GM12878 (cell line): ENCODE measurements around the gene RAPGEF1. TPM values are rescaled to one million over a fixed set of nuclear protein-coding genes. Genes with fewer than 3 reads are reported as not detected.

ENCODE experiments used
- ATAC-seq: fragments of 200-7000 bp; cut with Tn5 transposase; 3 replicates; pipeline ENCODE4 v1.9.1; 2020; ENCODE audit warnings: mild to moderate bottlenecking, moderate library complexity
- BruUV-seq: library from RNA; stranded (reverse); fragments of 400-500 nt; replicated peaks from 2 replicates; lab custom pipeline; 2021; lab: Mats Ljungman, UMichigan
- CTCF ChIA-PET: fragments of 300-600 bp; sonication (Branson Sonifier 250); formaldehyde crosslinking; extraction: SDS; loops from one replicate; lab custom pipeline; 2021; ENCODE audit warnings: inconsistent platforms; lab: Yijun Ruan, JAX
- POLR2A ChIA-PET: fragments of 350-600 bp; formaldehyde crosslinking; extraction: SDS; loops from one replicate; lab custom pipeline; 2021; ENCODE audit warnings: inconsistent platforms; lab: Charles Lee
- RAD21 ChIA-PET: fragments of 300-600 bp; sonication (Branson Sonifier 250); formaldehyde crosslinking; loops from one replicate; lab custom pipeline; 2023; ENCODE audit warnings: antibody characterized with exemption; ENCODE audit not compliant: unreplicated experiment; lab: Charles Lee
- SMC1A ChIA-PET: fragments of 300-600 bp; sonication (Branson Sonifier 250); formaldehyde crosslinking; loops from one replicate; lab custom pipeline; 2023; ENCODE audit not compliant: unreplicated experiment, uncharacterized antibody; lab: Charles Lee
- DNase-seq: peaks from one replicate; pipeline ENCODE4 v3.0.0-alpha.2; 2011; ENCODE audit warnings: low read depth, low spot score
- FAIRE-seq: peaks from 3 replicates; lab custom pipeline; 2011; peaks lifted over from hg19 to GRCh38; lab: Jason Lieb, UNC
- H2AFZ ChIP-seq: 2 replicates; pipeline ENCODE4 v1.6.0; 2011; ENCODE audit warnings: low read depth, low read length, control low read depth; ENCODE audit not compliant: control insufficient read depth
- H3K27ac ChIP-seq: 2 replicates; pipeline ENCODE4 v1.5.1; 2011; ENCODE audit warnings: control low read depth; ENCODE audit not compliant: control insufficient read depth, insufficient read depth
- H3K27me3 ChIP-seq, 2 experiments: replicated peaks in 1 of 2; 2 replicates each; pipeline versions ENCODE4 v1.6.0 to v1.6.1; 2011; ENCODE audit warnings: low read length in 1 of 2; ENCODE audit not compliant: control insufficient read depth in 2 of 2, insufficient read depth in 2 of 2
- H3K36me3 ChIP-seq, 2 experiments: 2 replicates each; pipeline ENCODE4 v1.5.1; 2011; ENCODE audit warnings: low read length in 1 of 2; ENCODE audit not compliant: control insufficient read depth in 2 of 2, insufficient read depth in 2 of 2
- H3K4me1 ChIP-seq: 2 replicates; pipeline ENCODE4 v1.6.1; 2011; ENCODE audit warnings: mild to moderate bottlenecking, low read length, moderate library complexity, mixed read lengths; ENCODE audit not compliant: control insufficient read depth, insufficient read depth
- H3K4me2 ChIP-seq: 2 replicates; pipeline ENCODE4 v1.6.0; 2011; ENCODE audit warnings: control low read depth; ENCODE audit not compliant: control insufficient read depth, insufficient read depth
- H3K4me3 ChIP-seq: fragments of 200-600 bp; sonication (generic); 2 replicates; pipeline ENCODE4 v1.5.1; 2016
- H3K79me2 ChIP-seq: 2 replicates; pipeline ENCODE4 v1.6.0; 2011; ENCODE audit warnings: low read length; ENCODE audit not compliant: control insufficient read depth, insufficient read depth
- H3K9ac ChIP-seq: 2 replicates; pipeline ENCODE4 v1.8.0; 2011; ENCODE audit warnings: low read length, control low read depth, mixed read lengths; ENCODE audit not compliant: control insufficient read depth, insufficient read depth
- H3K9me3 ChIP-seq: replicated peaks from 3 replicates; pipeline ENCODE4 v1.5.1; 2011; ENCODE audit warnings: mild to moderate bottlenecking, low read length; ENCODE audit not compliant: control insufficient read depth, insufficient read depth
- H4K20me1 ChIP-seq: 2 replicates; pipeline ENCODE4 v1.6.0; 2011; ENCODE audit not compliant: control insufficient read depth, insufficient read depth
- RUNX3 ChIP-seq: IDR thresholded peaks from 2 replicates; pipeline ENCODE4 v1.6.1; 2012; ENCODE audit warnings: low read length, inconsistent platforms
- STAT3 ChIP-seq: IDR thresholded peaks from 2 replicates; pipeline ENCODE4 v1.6.1; 2011; ENCODE audit warnings: low read depth, low read length, improper control_type of control experiment
- WGBS: methylation state at CpG from one replicate; pipeline ENCODE4 v1.1.6; 2016; ENCODE audit warnings: low lambda C conversion rate; ENCODE audit not compliant: insufficient replicate concordance, insufficient coverage; ENCODE audit errors: missing lambda C conversion rate; 5-methylcytosine and 5-hydroxymethylcytosine counted together
- in situ Hi-C: fragments of 300-500 bp; cut with MboI; formaldehyde crosslinking; loops from 9 replicates; pipeline ENCODE4 v1.14.3; 2018; ENCODE audit warnings: mixed read lengths
- intact Hi-C: fragments of 100-400 bp; cut with micrococcal nuclease; formaldehyde crosslinking; loops from one replicate; pipeline ENCODE4 v1.14.2; 2022; ENCODE audit not compliant: unreplicated experiment
- polyA plus RNA-seq, 11 experiments: library from polyadenylated mRNA; depleted of rRNA in 4 of 11; unstranded in 6 of 11; stranded (reverse) in 5 of 11; fragments of >200 nt; fragmentation: Nextera tagmentation in 4 of 11; fragmentation: Illumina TruSeq in 1 of 11; extraction: Ambion mirVana in 4 of 11; extraction: Trizol in 1 of 11; gene quantifications; 1 replicate in 1 of 11; 2 replicates in 10 of 11; pipeline versions ENCODE4 v1.2.1 to v1.2.3, GENCODE V29; 2011 to 2016; ENCODE audit warnings: inconsistent platforms in 2 of 11, missing spikeins in 2 of 11, low read depth in 1 of 11
- total RNA-seq, 4 experiments: library from RNA; depleted of rRNA in 3 of 4; stranded (reverse); fragments of >200 nt in 3 of 4; fragmentation: Illumina TruSeq in 1 of 4; extraction: Trizol in 1 of 4; gene quantifications; 2 replicates each; pipeline versions ENCODE4 v1.2.1 to v1.2.3, GENCODE V29; 2013 to 2021

The RAPGEF1 gene
- total and polyA plus RNA-seq, 10 of the 15 experiments (the other 5 are each of a cell fraction or from before 2014, with no cell fraction given): 0.42 to 113 (median 45.9) TPM

- Histone ChIP-seq H3K36me3 (peaks cover 18 to 27% of the 10 kb centered on the region in 2 experiments), H3K79me2 (peaks cover 30% of the 10 kb centered on the region), H3K9ac (peak overlapping the region; percentile 7), H3K4me3 (no peak overlapping the region), H3K4me2 (peak overlapping the region; percentile 38; the same call in 1 of the 2 replicates), H4K20me1 (no peaks in the 10 kb centered on the region), H3K27me3 (no peaks in the 10 kb centered on the region), H3K4me1 (peaks cover 37% of the 10 kb centered on the region), H3K27ac (peak overlapping the region; percentile 88), H2AFZ (no peak overlapping the region), H3K9me3 (no peaks in the 10 kb centered on the region; the same call in 2 of the 3 replicates)
- no TSS peak for BruUV-seq
- DNase-seq (no peak), ATAC-seq (peak; percentile 2; the same call in 2 of the 3 replicates), FAIRE-seq (no peak)
- CTCF ChIA-PET: interaction anchor here (0.7 to 2.2 kb wide), 8 partner anchors 12 to 120 kb away, joined by 3 to 14 read pairs (median 6); no protein-coding TSS in a partner anchor
- POLR2A ChIA-PET: interaction anchor here (1.0 to 4.1 kb wide), 5 partner anchors 13 to 99 kb away, joined by 4 to 23 read pairs (median 4); no protein-coding TSS in a partner anchor
- 44% methylated on average over 19 of the region's 19 CpGs for WGBS
- intact Hi-C loops (no loop called here), in situ Hi-C loops (no loop called here)
- 0 out of 2 replicates have a peak, but pooled peaks have one; percentile 20 for TF ChIP-seq RUNX3
- no peak for TF ChIP-seq STAT3
- SMC1A ChIA-PET: interaction anchor here (1.0 to 5.6 kb wide), 7 partner anchors 10 to 110 kb away, joined by 3 to 47 read pairs (median 8); no protein-coding TSS in a partner anchor
- RAD21 ChIA-PET: interaction anchor here (0.9 to 3.7 kb wide), 9 partner anchors 14 to 109 kb away, joined by 3 to 35 read pairs (median 15); partner anchors contain the start of gene RAPGEF1
Measured at GRCh38 chr9:131628459-131629225, 111.2 kb downstream of the RAPGEF1 start.
